NCI-H2196 (cell line): ENCODE data around the gene TSPAN7.
A peak's percentile ranks its signal among the peaks of the same experiment; 100 is the strongest.

Experiments
- DNase-seq: peaks from one replicate; lab custom pipeline; 2025; ENCODE audit not compliant: unreplicated experiment; lab: John Stamatoyannopoulos, UW

TSPAN7 gene

DNA sequence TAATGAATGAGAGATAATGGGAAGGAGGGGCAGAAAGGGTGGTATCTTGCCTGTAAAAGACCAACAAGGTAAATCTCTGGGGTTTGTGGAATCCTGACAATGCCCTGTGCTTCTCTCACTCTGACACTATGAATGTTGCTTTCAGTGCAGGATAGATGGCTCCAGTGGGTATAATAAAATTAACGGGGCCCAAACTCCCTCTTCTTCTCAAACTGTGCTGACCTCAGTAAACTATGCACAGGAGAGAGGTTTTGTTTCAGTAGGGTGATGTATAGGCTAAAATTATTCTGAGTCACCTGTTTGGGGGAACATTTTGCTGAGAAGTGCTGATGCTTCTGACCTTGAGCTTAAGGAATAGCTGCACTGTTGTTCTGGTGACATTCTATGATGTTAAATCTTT, 82.6 kb downstream of the TSPAN7 start:
- DNase-seq = no peak

DNA sequence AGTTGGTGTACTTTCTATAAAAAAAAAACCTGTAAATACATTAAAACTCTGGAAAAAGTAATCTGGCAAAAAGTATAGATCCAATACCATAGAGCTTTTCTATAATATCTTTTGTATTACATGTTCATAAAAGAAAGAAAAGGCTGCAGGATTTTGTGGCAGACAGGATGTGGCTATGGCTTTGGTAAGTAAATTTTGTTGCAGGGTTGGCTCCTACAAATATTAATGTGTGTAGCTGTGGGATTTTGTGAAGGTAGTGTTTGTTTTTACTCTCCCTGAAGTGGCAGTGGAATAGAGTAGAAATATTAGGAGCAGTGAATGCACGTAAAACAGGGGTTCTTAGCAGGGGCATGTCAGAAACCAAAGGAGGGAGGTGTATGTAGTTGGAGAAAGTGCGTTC, 84.8 kb downstream of the TSPAN7 start:
- no peak for DNase-seq

DNA sequence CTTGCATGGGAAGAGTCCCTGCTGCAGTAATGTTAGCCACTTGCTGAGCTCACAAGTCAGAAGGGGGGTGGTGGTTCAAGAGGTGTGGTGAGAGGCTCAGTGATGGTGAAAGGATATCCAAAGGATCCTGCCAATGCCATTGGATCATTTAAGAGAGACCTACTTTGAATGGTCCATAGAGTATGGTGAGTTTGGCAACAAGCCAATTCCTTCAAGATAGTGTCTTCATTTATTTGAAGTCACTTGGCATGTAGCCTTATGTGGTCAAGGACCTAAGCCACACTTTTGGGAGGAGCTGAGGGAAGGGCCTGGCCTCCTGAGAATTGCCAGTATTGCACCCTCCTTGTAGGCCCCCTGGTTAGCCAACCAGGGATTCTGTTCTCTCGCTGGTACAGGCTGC, 87.9 kb downstream of the TSPAN7 start:
- no peak for DNase-seq

DNA sequence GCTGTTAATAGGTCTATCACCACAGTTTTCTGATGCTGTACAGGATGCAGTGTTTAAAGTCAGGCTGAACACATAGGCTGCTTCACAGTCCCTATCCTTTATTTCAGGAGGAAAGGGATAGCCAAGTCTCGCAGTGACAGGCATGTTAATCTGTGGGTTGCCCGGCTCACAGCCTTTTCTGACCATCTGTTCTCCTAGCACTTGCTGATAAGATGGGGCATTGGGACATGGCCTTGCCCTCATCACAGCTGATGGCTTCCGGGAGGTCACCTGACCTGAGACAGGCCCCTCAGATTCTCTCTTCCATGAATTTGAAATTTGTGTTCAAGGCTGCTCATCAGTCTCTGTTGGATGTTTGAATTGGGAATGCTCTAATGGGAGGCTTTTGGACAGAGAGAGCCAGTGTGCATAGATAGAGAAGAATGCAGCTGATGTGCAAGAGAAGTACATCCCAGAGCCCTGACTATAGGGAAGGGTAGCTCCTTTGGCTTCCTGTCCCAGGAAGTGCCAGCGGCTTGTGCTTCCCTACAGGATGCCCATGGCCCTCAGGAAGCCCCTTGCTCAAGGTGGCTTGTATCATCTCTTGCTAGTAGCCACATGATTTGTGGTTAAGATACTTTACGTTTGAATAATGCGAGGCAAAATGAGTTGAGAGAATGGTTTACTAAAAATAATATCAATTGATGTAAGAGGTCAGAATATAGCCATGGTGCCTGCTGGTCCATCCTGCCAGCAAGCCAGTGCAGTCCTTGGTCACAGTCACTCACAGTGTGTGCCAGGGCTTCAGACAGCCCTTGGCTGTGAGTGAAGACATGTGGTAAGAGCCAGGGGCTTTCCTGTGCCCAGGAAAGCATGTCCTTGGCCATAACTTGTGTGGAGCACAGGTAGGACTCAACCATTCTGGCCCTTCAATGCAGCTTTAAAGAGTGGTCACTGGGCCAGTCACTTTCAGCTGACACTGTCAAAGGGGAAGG, 88.6 kb downstream of the TSPAN7 start:
- no peak for DNase-seq

DNA sequence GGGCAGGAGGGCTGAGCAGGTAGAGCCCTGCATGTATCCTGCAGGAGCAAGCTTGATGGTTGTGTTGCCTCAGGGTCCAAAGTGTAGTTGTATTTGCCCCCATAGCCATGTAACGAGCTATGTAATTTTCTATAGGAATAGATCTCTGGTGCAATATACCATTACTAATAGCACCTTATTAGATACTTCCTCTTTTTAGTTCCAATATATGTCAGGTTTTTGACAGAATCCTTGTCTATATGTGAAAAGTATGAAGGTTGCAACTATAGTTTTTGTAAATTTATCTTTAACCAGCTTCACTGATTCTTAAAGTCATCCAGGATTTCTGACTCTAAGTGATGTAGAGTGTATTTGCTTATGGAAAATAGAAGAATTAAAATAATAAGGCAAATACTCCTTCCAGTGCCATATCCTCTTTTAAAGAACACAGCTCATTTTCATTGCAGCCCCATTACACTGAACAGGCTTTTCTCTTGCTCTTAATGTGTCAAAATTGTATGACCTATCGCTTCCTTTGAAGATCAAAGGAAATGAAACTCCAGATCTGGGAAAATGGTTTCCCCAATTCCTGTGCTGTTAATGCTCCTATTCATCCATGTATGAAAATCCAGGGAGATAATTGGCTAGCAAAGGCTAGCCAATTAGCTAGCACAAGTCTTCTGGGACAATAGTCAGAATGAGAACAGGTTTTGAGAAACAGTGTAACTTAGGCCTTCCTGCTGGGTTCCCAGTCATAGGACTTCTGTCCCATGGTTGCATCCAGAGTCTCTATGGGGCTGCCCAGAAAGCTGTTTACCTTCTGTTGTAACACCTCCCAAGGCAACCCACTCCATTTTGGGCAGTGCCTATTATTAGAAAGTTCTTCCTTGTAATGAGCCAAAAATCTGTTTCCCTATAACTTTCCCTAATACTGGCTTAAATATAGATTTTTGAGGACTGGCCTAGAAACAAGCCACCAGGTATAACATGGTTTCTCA, 90.6 kb downstream of the TSPAN7 start:
- no peak for DNase-seq

DNA sequence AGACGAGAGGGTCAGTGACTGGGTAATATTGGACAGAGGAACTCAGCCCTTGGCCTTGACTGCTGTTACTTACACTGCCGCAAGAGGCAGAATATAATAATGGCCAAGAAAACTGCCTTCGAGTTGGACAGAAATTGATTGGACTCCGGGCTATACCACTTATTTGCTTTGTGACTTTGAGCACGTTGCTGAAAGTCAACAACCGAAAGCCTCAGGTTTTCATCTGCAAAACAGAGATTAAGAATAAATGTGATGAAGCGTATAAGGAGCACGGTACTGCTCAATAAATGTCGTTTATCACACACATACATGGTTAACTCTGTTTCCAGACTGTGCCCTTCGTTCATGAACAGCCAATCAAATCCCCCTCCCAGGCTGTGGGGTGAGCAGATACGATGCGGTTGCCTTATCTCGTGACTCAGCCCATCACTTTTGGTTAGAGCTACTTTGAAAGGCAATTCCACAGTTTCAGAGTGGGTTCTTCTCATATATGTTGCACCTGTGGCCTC, 91.6 kb downstream of the TSPAN7 start:
- DNase-seq = no peak

DNA sequence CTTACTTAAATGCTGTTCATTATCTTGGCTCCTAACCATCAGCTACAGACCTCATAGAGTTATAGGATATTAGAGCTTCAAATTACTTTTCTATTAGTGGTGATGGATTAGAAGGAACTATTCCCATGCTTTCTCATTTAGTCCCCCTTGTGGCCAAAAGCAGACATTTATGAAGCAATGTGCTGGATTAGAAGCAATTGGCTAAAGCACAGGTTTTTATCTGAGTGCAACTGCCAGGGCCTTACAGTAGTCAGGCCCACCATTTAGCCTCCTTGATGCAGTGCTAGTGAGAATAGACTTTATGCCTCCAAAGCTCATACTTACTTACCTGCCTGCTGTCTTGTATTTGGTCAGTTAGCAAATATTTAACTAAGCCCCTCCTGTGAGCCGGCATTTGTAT, 93.0 kb downstream of the TSPAN7 start:
- DNase-seq = peak; percentile 0

DNA sequence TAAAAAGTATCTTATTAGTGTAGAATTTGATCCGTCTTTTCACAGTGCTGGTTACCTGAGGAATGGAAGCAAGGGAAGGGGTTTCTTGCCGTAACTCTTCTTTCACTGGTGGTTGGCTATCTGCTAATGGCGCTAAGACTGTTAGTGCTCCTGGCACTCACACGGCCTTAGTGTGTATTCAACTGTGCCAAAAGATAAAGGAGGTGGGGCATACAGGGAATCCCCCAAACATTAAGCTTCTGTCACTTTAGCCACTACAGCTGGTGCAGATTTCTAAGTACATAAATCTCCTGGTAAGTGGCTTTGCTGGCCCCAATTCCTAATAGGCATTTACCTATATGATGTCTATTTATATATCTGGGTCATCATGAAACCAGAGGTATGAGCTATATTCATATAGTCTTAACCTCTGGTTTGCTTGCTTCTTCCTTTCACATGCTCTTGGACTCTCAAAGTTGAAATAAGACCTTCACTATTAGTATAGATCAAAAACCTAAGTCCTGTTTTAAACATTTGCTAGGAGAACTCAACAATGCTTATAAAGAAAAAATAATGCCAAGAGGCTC, 95.1 kb downstream of the TSPAN7 start:
- no peak for DNase-seq

DNA sequence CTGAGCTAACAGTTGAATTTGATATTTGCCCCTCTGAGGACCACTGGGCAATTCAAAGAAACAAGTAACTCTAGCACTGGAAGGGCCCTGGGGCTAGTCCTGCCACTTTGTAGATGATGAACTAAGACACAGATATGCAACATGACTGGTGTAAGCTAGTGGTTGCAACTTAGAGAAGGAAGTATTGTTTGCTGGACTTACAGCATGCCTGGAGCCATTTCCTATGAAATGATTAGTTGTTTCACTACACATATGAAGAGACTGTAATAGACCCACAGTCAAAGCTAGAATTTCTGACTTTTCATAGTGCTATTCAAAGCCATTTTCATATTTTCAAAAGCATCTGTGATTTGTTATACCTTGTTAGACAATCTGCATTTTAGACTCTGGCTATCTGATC, 96.2 kb downstream of the TSPAN7 start:
- no peak for DNase-seq

DNA sequence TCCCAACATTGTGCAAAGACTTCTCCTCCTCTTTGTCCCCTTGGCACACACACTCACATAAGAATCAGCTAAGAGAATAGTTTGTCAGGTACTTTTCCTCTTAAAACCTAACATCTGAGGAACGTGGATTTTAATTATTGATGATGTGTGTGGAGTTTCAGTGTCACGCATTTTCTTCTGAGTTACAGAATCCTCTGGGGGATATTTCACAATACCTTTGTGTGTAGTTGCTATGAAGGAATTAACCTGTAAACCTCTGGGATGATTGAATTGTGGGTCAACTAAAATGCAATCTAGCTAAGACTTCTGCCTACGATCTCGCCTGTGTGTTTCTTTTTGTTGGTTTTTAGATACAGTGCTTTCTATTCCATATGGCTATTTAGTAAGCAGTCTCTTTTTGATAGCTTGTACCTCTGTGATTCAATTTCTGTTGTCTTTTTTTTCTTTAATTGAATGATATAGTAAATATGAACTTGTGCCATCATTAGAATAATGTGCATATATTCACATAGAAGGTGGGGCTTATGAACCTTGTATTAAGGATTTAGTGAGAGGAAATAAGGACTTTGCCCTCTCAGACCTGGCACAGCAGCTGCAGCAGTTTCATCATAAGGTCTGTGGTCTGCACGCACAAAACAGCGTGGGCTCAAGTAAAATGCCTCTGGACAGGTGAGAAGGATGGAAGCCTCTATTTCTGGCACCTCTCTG, 99.2 kb downstream of the TSPAN7 start:
- no peak for DNase-seq

DNA sequence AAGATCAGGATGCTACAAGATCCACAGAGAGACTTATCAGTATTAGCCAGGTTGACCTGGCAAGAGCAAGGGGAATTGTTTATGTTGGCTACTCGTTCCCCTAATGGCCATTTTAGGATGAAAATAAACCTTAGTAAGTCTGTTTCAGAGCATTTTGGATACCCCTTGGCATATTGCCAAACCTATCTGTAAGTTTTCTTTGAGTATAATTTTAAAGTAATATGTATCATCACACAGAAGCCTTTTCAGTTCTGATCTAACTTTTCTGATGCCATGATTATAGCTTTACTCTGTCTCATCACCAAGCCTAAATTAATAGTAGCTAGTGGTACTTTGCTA, 99.7 kb downstream of the TSPAN7 start:
- DNase-seq = no peak

DNA sequence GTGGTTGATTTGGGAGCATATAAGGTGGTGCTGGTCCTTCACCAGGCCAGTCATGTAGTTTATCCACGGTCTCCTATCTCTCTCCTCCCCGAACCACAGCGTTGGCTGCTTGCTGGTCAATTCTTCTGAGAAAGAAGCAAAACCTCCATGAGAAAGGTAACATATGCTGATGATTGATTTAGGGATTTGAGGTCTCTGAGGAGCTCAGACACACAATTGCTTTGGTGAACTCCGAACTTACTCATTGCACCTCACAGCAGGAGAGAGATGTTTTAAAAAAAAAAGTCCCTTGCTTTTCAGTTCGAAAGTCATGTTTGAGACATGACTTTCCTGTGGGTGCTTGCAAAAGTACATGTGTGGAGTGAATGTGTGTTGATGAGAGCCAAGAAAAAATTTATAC, 100.2 kb downstream of the TSPAN7 start:
- no peak for DNase-seq

DNA sequence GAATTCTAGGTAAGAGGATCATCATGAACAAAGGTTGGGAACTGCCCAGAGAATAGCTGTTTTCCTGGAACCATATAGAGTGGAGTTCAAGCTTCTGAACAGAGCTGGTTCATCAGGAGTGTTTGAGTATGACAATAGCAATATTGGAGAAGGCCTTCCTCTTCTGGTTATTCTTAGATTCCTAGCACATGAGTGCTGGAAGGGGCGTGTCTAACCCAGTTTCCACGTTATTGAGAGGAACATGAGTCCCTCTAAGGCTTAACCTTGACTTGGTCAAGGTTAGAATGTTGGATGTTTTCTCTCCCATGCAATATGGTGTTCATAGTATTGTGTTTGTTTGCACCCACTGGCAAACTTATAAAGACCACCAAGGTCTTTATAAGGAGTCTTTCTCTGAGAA, 101.3 kb downstream of the TSPAN7 start:
- DNase-seq = no peak

DNA sequence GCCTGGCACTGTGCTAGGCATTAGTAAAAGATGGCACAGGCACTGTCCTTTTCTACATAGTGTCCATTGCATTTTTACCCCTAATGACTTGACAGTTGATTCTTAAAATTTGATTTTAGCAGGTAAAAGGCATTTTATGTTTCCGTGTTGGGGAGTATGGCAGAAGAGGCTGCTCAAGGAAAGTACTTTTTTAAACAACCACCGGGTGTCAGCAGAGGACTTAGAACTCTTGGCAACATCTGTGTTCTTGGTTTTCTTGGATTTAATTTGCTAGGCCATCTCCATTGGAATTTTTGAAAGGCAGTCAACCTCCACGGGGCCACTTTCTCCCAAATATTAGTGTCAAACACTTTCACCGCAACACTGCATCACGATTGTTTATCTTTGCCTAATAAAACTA, 102.9 kb downstream of the TSPAN7 start:
- peak; percentile 14 for DNase-seq

DNA sequence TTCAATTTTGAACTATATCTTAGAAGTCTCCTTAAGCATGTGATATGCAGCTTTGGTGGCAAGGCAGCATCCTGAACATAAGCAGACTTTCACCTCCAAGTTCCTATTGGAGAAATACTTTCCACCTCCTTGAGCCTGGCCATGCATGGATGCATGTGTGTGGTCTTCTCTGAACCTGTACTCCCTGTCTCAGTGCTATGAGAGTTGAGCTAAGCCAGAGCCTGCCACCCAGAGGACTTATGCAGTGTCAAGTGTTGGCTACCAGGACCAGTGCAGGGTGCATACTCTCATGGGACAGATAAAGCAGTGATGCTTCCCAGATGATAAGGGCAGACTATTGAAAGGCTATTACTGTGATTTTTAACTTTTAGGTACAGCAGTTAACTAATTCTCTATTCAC, 105.6 kb downstream of the TSPAN7 start:
- no peak for DNase-seq

DNA sequence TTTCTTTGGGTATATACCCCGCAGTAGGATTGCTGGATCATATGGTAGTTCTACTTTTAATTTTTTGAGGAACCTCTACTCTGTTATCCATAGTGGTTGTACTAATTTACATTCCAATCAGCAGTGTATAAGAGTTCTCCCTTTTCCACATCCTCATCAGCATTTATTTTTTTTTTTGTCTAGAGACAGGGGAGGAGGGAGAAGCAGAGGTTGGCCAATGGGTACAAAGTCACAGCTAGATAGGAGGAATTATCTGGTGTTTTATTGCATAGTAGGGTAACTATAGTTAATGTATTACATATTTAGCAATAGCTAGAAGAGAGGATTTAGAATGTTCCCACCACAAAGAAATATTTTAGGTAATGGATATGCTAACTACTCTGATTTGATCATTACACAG, 107.4 kb downstream of the TSPAN7 start:
- DNase-seq = no peak

DNA sequence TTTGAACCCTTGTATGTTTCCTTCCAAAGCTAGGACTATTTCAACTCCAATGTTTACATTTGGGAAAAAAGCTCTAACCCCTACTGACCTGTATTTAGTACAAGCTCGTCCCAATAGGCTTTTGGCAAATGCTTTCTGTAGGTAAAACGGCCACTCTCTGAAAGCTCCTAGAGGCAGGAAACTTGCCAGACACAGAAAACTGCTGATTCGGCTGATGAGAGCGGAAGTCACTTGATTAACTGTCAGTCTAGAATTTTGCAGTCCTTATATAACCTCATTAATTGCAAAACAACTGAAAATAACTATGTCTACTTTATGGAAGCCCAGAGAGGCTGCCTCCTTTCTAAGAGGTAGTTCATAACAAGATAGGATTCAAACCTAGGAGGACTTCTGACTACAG, 108.1 kb downstream of the TSPAN7 start:
- DNase-seq = no peak

DNA sequence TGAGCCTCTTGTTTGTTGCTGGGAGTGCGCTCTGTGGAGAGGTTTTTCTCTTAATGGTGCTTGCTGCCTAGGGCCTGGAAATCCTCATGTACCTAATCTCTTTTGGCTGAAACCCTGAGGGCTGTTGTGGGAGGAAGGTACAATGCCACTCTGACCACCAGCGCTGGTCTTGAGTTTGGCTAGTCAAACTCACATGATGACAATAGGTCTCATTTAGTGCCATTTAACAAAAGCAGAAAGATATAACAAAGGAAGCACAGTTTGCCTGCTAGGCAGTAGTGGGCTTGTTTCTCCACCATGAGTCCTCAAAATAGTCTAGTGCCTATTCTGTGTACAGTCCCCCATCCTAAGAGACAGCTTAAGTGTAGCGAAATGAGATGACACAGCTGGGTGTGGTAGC, 111.3 kb downstream of the TSPAN7 start:
- no peak for DNase-seq

DNA sequence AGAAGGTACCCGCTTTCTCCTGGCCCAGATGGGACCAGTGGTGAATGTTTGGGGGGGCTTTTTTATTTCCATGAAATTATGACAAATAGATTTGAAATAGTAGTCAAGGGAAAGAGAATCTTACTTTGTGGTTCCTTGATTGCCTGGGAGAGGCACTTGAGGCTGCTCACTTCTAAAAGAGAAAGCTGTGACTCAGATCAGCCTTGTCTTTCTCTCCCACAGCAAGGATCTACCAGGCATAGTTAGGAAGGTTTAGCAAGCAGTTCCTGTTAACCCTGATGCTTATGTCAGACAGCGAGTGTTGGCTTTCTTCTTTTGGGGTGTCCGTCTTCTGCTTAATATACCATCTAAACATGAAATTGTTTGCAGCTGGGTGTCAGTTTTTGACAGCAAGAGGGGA, 114.5 kb downstream of the TSPAN7 start:
- no peak for DNase-seq

DNA sequence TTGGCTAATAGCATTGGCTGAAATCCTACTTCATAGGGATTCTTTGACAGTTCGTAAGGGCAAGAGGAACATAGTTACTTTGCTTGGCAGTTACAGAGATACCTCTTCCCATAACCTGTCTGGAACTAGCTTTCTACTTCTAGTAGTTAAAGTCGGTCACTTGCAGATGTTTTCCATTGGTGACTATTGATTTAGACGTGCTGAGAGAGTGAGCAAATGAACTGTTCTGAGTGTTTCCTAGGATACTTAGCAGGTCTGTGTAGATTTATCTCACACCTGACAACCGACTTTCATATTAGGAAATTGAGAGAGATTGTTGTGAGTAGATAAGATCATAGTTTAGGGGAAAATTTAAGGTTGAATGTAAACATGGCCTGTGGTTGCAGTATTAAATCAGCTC, 116.8 kb downstream of the TSPAN7 start:
- DNase-seq = no peak

DNA sequence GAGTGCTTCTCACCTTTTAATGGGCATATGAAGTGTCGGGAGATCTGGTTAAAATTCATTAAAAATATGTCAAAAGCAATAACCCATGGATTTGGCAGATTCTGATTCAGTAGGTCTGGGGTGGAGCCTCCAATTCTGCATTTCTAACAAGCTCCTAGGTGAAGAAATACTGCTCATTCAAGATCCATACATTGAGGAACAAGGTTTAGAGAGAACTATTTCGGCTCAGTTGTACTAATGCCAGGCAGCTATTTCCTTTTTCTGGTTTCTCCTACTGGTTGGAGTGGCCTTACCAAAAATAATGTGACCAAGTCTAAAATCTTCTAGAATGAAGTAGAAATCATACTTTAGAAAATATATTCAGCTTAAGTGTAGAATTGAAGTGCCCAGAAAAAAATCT, 117.5 kb downstream of the TSPAN7 start:
- DNase-seq = no peak
